SH-SY5Y (cell line): ENCODE results near the gene ZNF516.

ENCODE experiments used
- GATA2 ChIP-seq: IDR thresholded peaks from 2 replicates; pipeline ENCODE4 v1.6.1; 2011; ENCODE audit warnings: mild to moderate bottlenecking, low read depth, low read length
- GATA3 ChIP-seq: IDR thresholded peaks from 2 replicates; pipeline ENCODE4 v1.6.1; 2011; ENCODE audit warnings: low read depth, mild to moderate bottlenecking, low read length, moderate library complexity

DNA sequence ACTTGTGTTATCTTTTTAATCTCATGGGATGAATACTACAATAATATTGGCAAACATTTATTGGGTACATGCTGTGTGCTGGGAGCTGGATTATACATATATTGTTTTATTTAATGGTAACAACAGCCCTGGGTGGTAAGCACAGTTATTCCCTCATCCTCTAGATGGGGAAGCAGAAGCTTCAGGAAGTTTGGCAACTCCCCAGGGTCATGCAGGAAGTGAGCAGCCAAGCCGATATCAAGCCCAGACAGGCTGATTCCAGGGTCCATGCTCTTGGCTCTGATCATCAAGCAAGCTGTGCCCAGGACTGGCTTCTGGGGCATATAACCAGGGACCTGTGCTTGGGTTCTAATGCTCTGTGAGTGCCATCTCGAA, 155.8 kb downstream of the ZNF516 start:
- TF ChIP-seq GATA2 (no peak), GATA3 (no peak)
